ENCODE data around the gene TAF8. TPM values are rescaled to one million over a fixed set of nuclear protein-coding genes. Genes with fewer than 3 reads are reported as not detected.

The TAF8 gene
- total RNA-seq, 4 donors from 2014 or later, result 16.7 to 35.2 (median 25.9) TPM

GRCh38 chr6:42009844-42010184, 40.5 kb upstream of the TAF8 start:
- TF ChIP-seq POLR2A (IDR thresholded peaks at IDR 0.05; ENCODE audit: low read depth) (no peak), CTCF (IDR thresholded peaks at IDR 0.05) (no peak), EP300 (IDR thresholded peaks at IDR 0.05) (no peak), POLR2AphosphoS5 (IDR thresholded peaks at IDR 0.05) (no peak)
- Histone ChIP-seq H3K4me1 (peaks cover 11 to 36% (median 17%) of the 10 kb centered on the region in 4 donors), H3K9me3 (no peaks in the 10 kb centered on the region), H3K27ac (replicated peaks in 1 of 4) (no peak overlapping the region), H3K4me3 (no peak overlapping the region), H3K27me3 (no peaks in the 10 kb centered on the region), H3K36me3 (peaks cover 0 to 3% (median 0%) of the 10 kb centered on the region in 4 donors)
- DNase-seq (ENCODE audit: extremely low spot score), result no peak
- intact Hi-C loops (cut with DNase I), result no loop called here

- WGBS, result 59% methylated on average over 10 of the region's 11 CpGs
- Histone ChIP-seq H3K9me3 (no peaks in the 10 kb centered on the region), H3K4me3 (no peak overlapping the region), H3K36me3 (peaks cover 0 to 3% (median 0%) of the 10 kb centered on the region in 4 donors), H3K27ac (replicated peaks in 1 of 4) (no peak overlapping the region), H3K4me1 (peaks cover 11 to 36% (median 17%) of the 10 kb centered on the region in 4 donors), H3K27me3 (no peaks in the 10 kb centered on the region)
- no peak for TF ChIP-seq POLR2A (IDR thresholded peaks at IDR 0.05; ENCODE audit: low read depth)
- no peak for TF ChIP-seq CTCF (IDR thresholded peaks at IDR 0.05)
- no peak for TF ChIP-seq POLR2AphosphoS5 (IDR thresholded peaks at IDR 0.05)
- TF ChIP-seq EP300 (IDR thresholded peaks at IDR 0.05), result no peak
- no peak for DNase-seq (ENCODE audit: extremely low spot score)
- intact Hi-C loops (cut with DNase I), result no loop called here
Observed at GRCh38 chr6:42010185-42010891, 40.0 kb upstream of the TAF8 start.

GRCh38 chr6:42010909-42011308, 39.4 kb upstream of the TAF8 start:
- Histone ChIP-seq H3K27ac (replicated peaks in 1 of 4) (no peak overlapping the region), H3K4me1 (peaks cover 11 to 36% (median 17%) of the 10 kb centered on the region in 4 donors), H3K4me3 (no peak overlapping the region), H3K27me3 (no peaks in the 10 kb centered on the region), H3K9me3 (no peaks in the 10 kb centered on the region), H3K36me3 (peaks cover 0 to 3% (median 0%) of the 10 kb centered on the region in 4 donors)
- no peak for TF ChIP-seq EP300 (IDR thresholded peaks at IDR 0.05)
- TF ChIP-seq CTCF (IDR thresholded peaks at IDR 0.05), result no peak
- TF ChIP-seq POLR2A (IDR thresholded peaks at IDR 0.05; ENCODE audit: low read depth), result no peak
- TF ChIP-seq POLR2AphosphoS5 (IDR thresholded peaks at IDR 0.05), result no peak
- no peak for DNase-seq (ENCODE audit: extremely low spot score)
- intact Hi-C loops (cut with DNase I), result no loop called here
- WGBS, result 72% methylated on average over 1 of the region's 1 CpG

- intact Hi-C loops (cut with DNase I), result no loop called here
- H3K4me3 ChIP-seq, result no peak overlapping the region
- no peak overlapping the region for H3K27ac ChIP-seq (replicated peaks in 1 of 4)
- peaks cover 15 to 39% (median 24%) of the 10 kb centered on the region in 4 donors for H3K4me1 ChIP-seq
- H3K27me3 ChIP-seq, result no peaks in the 10 kb centered on the region
- H3K36me3 ChIP-seq, result peaks cover 0 to 5% (median 2%) of the 10 kb centered on the region in 4 donors
- TF ChIP-seq EP300 (IDR thresholded peaks at IDR 0.05) (no peak), POLR2AphosphoS5 (IDR thresholded peaks at IDR 0.05) (no peak), POLR2A (IDR thresholded peaks at IDR 0.05; ENCODE audit: low read depth) (no peak), CTCF (IDR thresholded peaks at IDR 0.05) (no peak)
- DNase-seq (ENCODE audit: extremely low spot score), result no peak
- H3K9me3 ChIP-seq, result no peaks in the 10 kb centered on the region
- 96% methylated on average over 3 of the region's 3 CpGs for WGBS
Observed at GRCh38 chr6:42012501-42013133, 37.7 kb upstream of the TAF8 start.

Data from esophagus muscularis mucosa (tissue), 4 donors.